ENCODE results near the gene UBE2R2.
"Not testable (repeated sequence)": the region's sequence is repeated elsewhere in the genome, so short reads cannot be mapped to it uniquely, and the experiment has no call there.

UBE2R2 gene

GRCh38 chr9:33843312-33843961 is 26.5 kb downstream of the UBE2R2 start:
- no peak for DNase-seq (ENCODE audit: low read depth)

GRCh38 chr9:33846231-33846630 is 29.3 kb downstream of the UBE2R2 start:
- no peak for DNase-seq (ENCODE audit: low read depth)

- DNase-seq (ENCODE audit: low read depth), result not testable (repeated sequence)
These were observed 30.9 kb downstream of the UBE2R2 start for GRCh38 chr9:33847894-33848205.

GRCh38 chr9:33850267-33850629 is 33.3 kb downstream of the UBE2R2 start:
- DNase-seq (ENCODE audit: low read depth), result no peak

GRCh38 chr9:33850677-33851076 is 33.7 kb downstream of the UBE2R2 start:
- DNase-seq (ENCODE audit: low read depth), result no peak

GRCh38 chr9:33851301-33851700 is 34.3 kb downstream of the UBE2R2 start:
- no peak for DNase-seq (ENCODE audit: low read depth)

GRCh38 chr9:33852216-33852826 is 35.4 kb downstream of the UBE2R2 start:
- no peak for DNase-seq (ENCODE audit: low read depth)

- DNase-seq (ENCODE audit: low read depth), result no peak
These were observed 39.3 kb downstream of the UBE2R2 start for GRCh38 chr9:33856247-33856646.

GRCh38 chr9:33858423-33858822 is 41.5 kb downstream of the UBE2R2 start:
- no peak for DNase-seq (ENCODE audit: low read depth)

- DNase-seq (ENCODE audit: low read depth), result no peak
These were observed 43.4 kb downstream of the UBE2R2 start for GRCh38 chr9:33860200-33860871.

- DNase-seq (ENCODE audit: low read depth), result no peak
These were observed 45.0 kb downstream of the UBE2R2 start for GRCh38 chr9:33861917-33862453.

GRCh38 chr9:33863027-33863426 is 46.1 kb downstream of the UBE2R2 start:
- DNase-seq (ENCODE audit: low read depth), result not testable (repeated sequence)

GRCh38 chr9:33867747-33868439 is 50.9 kb downstream of the UBE2R2 start:
- peak; percentile 44 for DNase-seq (ENCODE audit: low read depth)

- no peak for DNase-seq (ENCODE audit: low read depth)
These were observed 51.5 kb downstream of the UBE2R2 start for GRCh38 chr9:33868440-33868973.

- DNase-seq (ENCODE audit: low read depth), result not testable (repeated sequence)
These were observed 52.3 kb downstream of the UBE2R2 start for GRCh38 chr9:33869243-33869642.

- DNase-seq (ENCODE audit: low read depth), result no peak
These were observed 60.9 kb downstream of the UBE2R2 start for GRCh38 chr9:33877727-33878489.

GRCh38 chr9:33878691-33879366 is 61.9 kb downstream of the UBE2R2 start:
- no peak for DNase-seq (ENCODE audit: low read depth)

GRCh38 chr9:33880211-33881089 is 63.5 kb downstream of the UBE2R2 start:
- DNase-seq (ENCODE audit: low read depth), result no peak

- no peak for DNase-seq (ENCODE audit: low read depth)
These were observed 64.7 kb downstream of the UBE2R2 start for GRCh38 chr9:33881635-33882034.
